LNCAP (cell line): ENCODE measurements around the gene IKZF3.

Experiments used
- TF ChIP-seq, protein P1 (sequence below): fragments of 450-650 bp; IDR thresholded peaks from 2 replicates; pipeline ENCODE4 v1.5.1; 2017; ENCODE audit warnings: mild to moderate bottlenecking

The IKZF3 gene

DNA sequence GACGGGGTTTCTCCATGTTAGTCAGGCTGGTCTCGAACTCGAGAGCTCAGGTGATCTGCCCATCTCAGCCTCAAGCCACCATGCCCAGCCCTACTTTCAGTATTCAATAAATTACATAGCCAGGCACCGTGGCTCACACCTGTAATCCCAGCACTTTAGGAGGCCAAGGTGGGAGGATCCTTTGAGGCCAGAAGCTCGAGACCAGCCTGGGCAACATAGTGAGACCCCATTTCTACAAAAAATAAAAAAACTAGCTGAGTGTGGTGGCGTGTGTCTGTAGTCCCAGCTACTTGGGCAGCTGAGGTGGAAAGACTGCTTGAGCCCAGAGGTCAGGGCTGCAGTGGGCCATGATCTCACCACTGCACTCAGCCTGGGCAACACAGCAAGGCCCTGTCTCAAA is 142.0 kb downstream of the IKZF3 start:
- TF ChIP-seq, protein P1, sequence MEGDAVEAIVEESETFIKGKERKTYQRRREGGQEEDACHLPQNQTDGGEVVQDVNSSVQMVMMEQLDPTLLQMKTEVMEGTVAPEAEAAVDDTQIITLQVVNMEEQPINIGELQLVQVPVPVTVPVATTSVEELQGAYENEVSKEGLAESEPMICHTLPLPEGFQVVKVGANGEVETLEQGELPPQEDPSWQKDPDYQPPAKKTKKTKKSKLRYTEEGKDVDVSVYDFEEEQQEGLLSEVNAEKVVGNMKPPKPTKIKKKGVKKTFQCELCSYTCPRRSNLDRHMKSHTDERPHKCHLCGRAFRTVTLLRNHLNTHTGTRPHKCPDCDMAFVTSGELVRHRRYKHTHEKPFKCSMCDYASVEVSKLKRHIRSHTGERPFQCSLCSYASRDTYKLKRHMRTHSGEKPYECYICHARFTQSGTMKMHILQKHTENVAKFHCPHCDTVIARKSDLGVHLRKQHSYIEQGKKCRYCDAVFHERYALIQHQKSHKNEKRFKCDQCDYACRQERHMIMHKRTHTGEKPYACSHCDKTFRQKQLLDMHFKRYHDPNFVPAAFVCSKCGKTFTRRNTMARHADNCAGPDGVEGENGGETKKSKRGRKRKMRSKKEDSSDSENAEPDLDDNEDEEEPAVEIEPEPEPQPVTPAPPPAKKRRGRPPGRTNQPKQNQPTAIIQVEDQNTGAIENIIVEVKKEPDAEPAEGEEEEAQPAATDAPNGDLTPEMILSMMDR = no peak

DNA sequence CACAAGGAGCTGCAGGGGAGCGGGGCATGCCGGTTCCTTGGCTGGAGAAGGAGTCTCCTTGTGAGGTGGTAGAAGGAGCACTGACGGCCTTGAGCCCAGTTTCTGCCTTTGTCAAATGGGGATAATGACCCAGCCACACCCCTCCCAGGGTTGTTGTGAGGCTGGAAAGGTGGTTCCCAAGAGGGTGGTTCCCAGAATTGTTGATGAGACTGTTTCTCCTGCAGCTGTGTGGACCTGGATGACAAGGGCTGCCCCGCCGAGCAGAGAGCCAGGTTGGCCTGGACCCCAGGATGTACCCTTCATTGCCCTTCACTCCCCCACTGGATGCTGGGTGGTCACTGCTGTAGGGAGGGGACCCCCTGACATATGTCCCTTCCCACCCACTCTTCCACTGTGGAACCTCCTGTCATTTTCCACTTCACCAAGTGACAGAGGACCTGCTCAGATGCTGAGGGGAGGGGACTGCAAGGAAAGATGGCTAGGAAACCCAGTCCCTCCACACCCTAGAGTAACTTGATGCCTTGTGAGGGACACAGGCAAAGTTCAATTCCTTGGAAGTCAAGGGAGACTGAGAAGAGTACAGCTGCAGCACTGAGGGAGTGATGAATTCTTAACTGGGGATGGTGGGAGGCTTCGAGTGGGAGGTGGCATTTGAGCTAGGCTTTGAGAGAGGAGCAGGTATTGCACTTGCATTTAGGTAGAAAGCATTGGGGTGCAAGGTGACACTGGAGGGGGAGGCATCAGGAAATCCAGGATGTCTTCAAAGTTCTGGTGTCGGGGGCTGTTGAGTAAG is 144.4 kb downstream of the IKZF3 start:
- TF ChIP-seq, protein P1 = no peak

DNA sequence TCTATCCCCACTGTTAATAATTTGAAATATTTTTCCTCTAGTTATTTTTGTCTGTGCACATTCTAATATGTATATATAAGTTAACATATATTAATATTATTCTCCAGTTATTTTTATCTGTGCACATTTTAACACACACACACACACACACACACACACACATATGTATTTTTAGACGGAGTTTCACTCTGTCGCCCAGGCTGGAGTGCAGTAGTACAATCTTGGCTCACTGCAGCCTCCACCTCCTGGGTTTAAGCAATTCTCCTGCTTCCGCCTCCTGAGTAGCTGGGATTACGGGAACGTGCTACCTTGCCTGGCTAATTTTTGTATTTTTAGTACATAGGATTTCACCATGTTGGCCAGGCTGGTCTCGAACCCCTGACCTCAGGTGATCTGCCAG is 146.5 kb downstream of the IKZF3 start:
- TF ChIP-seq, protein P1 = no peak

DNA sequence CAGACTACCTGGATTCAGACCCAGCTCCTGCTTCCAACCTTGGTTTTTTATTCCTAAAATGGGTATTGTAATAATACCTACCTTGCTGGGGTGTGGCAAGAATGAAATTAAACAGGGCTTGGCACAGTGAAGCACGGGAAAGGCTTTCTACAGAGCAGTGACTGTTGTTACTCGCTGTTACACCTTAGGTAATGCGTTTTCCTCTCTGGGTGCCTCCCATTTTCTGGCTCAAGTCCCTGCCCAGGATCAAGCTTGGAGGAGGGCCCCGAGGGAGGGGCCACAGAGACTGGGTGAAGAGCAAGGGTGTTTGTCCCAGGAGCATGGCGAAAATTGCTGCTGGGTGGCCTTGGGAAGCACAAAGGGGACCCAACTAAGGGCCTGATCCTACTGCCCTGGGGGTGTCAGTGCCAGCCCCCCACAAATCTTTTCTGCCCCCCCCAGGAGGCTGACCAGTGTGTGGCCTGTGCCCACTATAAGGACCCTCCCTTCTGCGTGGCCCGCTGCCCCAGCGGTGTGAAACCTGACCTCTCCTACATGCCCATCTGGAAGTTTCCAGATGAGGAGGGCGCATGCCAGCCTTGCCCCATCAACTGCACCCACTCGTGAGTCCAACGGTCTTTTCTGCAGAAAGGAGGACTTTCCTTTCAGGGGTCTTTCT is 147.1 kb downstream of the IKZF3 start:
- TF ChIP-seq, protein P1 = no peak

DNA sequence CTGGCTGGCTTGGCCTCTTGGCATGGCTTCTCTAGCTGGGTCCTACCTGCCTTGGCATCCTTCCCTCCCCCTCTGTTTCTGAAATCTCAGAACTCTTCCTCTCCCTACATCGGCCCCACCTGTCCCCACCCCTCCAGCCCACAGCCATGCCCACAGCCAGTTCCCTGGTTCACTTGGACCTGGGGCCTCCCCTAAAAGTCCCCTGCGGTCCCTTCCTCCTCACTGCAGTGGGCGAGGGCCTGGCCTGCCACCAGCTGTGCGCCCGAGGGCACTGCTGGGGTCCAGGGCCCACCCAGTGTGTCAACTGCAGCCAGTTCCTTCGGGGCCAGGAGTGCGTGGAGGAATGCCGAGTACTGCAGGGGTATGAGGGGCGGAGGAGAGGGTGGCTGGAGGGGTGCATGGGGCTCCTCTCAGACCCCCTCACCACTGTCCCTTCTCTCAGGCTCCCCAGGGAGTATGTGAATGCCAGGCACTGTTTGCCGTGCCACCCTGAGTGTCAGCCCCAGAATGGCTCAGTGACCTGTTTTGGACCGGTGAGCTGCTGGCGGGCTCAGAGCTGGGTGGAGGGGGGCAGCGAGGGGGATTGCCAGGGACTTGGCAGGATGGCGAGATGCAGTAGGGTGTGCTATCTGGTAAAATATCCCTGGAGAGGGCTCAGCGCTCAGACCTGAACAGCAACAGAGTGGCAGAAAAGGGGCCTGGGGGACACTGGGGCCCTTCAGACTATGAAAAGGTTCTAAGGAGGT is 147.9 kb downstream of the IKZF3 start:
- TF ChIP-seq, protein P1 = no peak

DNA sequence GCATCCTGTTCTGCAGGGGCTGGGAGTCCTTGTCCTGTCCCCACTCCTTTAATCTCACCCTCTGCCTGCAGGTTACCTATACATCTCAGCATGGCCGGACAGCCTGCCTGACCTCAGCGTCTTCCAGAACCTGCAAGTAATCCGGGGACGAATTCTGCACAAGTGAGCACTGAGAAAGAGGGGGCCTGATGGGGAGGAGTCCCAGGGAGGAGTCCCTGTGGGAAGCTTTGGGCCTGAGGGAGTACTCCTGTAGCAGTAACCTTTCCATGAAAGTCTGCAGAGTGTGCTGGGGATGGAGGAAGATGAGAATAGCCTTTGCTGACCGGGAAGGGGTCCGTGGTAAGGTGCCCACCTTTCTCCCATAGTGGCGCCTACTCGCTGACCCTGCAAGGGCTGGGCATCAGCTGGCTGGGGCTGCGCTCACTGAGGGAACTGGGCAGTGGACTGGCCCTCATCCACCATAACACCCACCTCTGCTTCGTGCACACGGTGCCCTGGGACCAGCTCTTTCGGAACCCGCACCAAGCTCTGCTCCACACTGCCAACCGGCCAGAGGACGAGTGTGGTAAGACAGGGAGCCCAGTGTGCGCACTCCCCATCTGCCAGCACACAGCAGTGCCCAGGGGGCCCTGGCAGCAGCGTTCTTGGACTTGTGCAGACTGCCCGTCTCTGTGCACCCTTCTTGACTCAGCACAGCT is 148.6 kb downstream of the IKZF3 start:
- TF ChIP-seq, protein P1 = no peak

DNA sequence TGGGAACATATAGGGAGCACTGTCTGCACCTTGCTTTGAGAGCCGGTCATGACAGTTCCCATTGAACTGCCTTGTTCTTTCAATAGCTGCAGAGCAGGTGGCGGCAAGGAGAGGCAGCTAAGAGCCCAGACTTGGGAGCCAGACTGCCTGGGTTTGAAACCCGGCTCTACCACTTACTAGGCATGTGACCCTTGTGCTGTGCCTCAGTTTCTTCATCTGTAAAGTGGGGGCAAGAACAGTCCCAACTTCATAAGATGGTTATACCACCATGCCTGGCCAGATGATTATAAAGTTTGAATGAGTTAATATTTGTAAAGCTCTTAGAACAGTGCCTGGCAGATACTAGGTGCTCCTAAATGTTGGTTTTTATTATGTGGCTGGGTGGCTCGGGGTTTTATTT is 149.9 kb downstream of the IKZF3 start:
- TF ChIP-seq, protein P1 = no peak
